Renal pelvis (tissue), 12 donors: ENCODE data around the gene BCAS3. TPM values are rescaled to one million over a fixed set of nuclear protein-coding genes. Genes with fewer than 3 reads are reported as not detected.

ENCODE experiments used
- DNase-seq: peaks from one replicate; pipeline ENCODE4 v3.0.0-alpha.2; 2013
- long read RNA-seq, 16 experiments: transcript quantifications; one replicate each; lab custom pipeline, GENCODE V29; 2026
- polyA plus RNA-seq, 3 donors: library from polyadenylated mRNA; unstranded; fragments of 120-200 nt; gene quantifications; one replicate each; pipeline ENCODE4 v1.2.1, GENCODE V29; 2013; ENCODE audit not compliant: insufficient read length in 3 of 3

The BCAS3 gene
- 10 to 100 TPM; 30.1 to 34.5 (median 32.6) TPM for polyA plus RNA-seq
- long read RNA-seq, donor 1, full-length matches to known transcripts = 3 of 11 reads
- long read RNA-seq, donor 1, partial matches to known transcripts = 8 of 11 reads
- long read RNA-seq, donor 1, other reads (novel, unspliced or antisense) = 0 of 11 reads
- long read RNA-seq, donor 2, full-length matches to known transcripts = 5 of 15 reads
- long read RNA-seq, donor 2, partial matches to known transcripts = 10 of 15 reads
- long read RNA-seq, donor 2, other reads (novel, unspliced or antisense) = 0 of 15 reads
- long read RNA-seq, donor 3, full-length matches to known transcripts = 10 of 15 reads
- long read RNA-seq, donor 3, partial matches to known transcripts = 5 of 15 reads
- long read RNA-seq, donor 3, other reads (novel, unspliced or antisense) = 0 of 15 reads
- long read RNA-seq, donor 4, full-length matches to known transcripts = 4 of 14 reads
- long read RNA-seq, donor 4, partial matches to known transcripts = 10 of 14 reads
- long read RNA-seq, donor 4, other reads (novel, unspliced or antisense) = 0 of 14 reads
- long read RNA-seq, donor 5, full-length matches to known transcripts = 3 of 3 reads
- long read RNA-seq, donor 5, partial matches to known transcripts = 0 of 3 reads
- long read RNA-seq, donor 5, other reads (novel, unspliced or antisense) = 0 of 3 reads
- long read RNA-seq, donor 6, full-length matches to known transcripts = 6 of 11 reads
- long read RNA-seq, donor 6, partial matches to known transcripts = 5 of 11 reads
- long read RNA-seq, donor 6, other reads (novel, unspliced or antisense) = 0 of 11 reads
- long read RNA-seq, donor 7, full-length matches to known transcripts = 10 of 41 reads
- long read RNA-seq, donor 7, partial matches to known transcripts = 15 of 41 reads
- long read RNA-seq, donor 7, other reads (novel, unspliced or antisense) = 16 of 41 reads
- long read RNA-seq, donor 8, full-length matches to known transcripts = 3 of 3 reads
- long read RNA-seq, donor 8, partial matches to known transcripts = 0 of 3 reads
- long read RNA-seq, donor 8, other reads (novel, unspliced or antisense) = 0 of 3 reads
- long read RNA-seq, donor 9, full-length matches to known transcripts = 10 of 56 reads
- long read RNA-seq, donor 9, partial matches to known transcripts = 10 of 56 reads
- long read RNA-seq, donor 9, other reads (novel, unspliced or antisense) = 36 of 56 reads
- long read RNA-seq, donor 10, full-length matches to known transcripts = 11 of 77 reads
- long read RNA-seq, donor 10, partial matches to known transcripts = 6 of 77 reads
- long read RNA-seq, donor 10, other reads (novel, unspliced or antisense) = 60 of 77 reads
- long read RNA-seq, donor 11, full-length matches to known transcripts = 9 of 27 reads
- long read RNA-seq, donor 11, partial matches to known transcripts = 5 of 27 reads
- long read RNA-seq, donor 11, other reads (novel, unspliced or antisense) = 13 of 27 reads
- long read RNA-seq, donor 12, full-length matches to known transcripts = 10 of 95 reads
- long read RNA-seq, donor 12, partial matches to known transcripts = 7 of 95 reads
- long read RNA-seq, donor 12, other reads (novel, unspliced or antisense) = 78 of 95 reads
- long read RNA-seq, donor 13, full-length matches to known transcripts = 11 of 11 reads
- long read RNA-seq, donor 13, partial matches to known transcripts = 0 of 11 reads
- long read RNA-seq, donor 13, other reads (novel, unspliced or antisense) = 0 of 11 reads
- long read RNA-seq, donor 14 = 0 reads
- long read RNA-seq, donor 15 = 0 reads
- long read RNA-seq, donor 16, full-length matches to known transcripts = 11 of 19 reads
- long read RNA-seq, donor 16, partial matches to known transcripts = 8 of 19 reads
- long read RNA-seq, donor 16, other reads (novel, unspliced or antisense) = 0 of 19 reads

DNA sequence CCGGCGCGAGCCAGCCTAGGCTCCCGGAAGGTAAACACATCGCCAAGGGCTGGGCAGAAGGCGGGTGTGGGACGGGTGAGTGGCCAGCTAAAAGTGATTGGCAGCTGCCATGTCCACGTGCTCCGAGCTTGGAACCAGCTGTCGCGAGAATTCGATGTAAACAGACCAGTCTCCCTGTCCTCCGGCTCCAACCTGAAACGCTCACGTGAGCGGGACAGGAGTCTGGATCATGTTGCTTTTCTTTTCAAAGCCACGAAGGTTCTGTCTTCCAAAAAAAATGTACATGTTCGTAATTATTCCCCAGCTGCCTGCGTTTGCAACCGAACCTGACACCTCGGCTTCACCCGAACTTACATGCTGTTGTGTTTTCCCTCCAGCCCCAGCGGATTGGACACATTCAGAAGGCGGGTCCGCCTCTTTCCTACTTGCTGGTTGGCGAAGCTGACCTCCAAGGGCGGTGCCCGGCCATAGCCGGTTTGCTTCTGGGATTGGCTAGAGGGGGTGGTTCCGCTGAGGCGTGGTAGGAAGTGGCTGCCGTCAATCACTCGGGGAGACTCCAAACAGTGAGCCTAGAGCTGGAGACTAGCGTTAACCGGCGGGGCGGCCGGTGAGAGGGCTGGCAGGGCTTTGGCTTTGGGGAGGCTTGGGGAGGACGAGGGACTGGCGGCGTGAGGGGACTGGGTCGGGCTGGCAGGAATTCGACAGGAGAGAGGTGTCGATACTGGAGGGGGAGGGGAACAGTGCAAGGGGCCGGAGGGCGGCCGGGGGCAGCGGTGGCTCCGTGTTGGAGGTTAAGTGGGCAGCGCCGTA is at the start of gene BCAS3:
BCAS3 (plus strand) TSS at position 544 of the 810 bp plus-strand sequence.
- DNase-seq = peak; percentile 99

DNA sequence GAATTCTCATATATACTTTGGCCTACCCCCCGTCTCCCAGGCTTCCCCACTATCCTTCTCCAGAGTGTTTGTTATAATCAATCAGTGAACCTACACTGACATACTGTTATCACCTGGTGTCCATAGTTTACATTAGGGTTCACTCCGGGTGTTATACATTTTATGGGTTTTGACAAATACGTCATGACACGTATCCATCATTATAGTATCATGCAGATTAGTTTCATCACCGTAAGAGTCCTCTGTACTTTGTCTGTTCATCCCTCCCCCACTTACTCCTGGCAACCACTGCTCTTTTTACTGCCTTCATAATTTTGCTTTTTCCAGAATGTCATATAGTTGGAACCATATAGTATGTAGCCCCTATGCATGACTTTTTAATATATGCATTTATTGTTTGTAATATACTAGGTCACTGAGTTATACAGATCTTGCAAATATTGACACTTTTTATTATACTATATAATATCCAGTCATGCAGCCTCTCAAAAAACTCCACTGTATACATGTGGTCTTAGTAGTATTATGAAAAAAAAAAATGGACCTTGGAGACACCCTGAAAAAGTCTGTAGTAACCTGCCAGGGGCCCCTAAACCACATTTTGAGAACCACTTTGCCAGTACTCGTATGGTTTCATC is 49.3 kb upstream of the BCAS3 start:
- no peak for DNase-seq

DNA sequence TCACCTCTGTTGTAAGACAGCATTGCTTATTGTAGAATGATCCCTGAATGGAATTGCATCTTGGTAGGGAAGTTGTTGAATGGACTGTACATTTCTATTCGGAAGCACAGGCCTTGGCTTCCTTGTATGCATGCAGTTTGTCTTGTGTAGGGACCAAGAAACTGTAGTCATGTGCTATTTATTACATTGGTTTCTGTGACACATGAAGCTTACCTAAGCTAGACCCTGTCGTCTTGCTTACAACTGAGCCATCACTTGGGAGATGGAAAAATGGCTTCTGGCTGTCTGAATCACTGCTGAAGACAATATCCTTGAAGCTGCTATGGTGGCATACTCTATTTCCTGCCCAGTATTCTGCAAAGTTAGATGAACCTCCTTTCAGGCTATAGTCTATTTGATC is 48.5 kb upstream of the BCAS3 start:
- DNase-seq = no peak

DNA sequence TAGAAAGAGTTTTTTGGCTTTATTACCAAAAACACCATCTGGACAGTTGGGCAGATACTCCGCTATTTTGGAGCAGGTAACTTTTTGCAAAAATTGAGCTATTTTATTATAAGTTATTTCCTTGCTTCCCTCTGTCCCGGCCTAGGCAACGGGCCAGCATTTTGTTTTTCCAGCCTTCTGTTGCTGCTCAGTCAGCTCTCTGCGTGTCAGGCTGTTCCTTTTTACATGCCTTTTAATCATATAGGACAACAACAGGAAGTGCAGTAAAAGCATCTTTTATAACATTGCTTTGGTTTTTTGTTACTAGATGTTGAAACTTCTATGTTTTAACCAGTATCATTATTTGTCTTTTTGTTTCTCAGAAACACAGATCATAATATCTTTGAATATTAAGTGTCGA is 47.3 kb upstream of the BCAS3 start:
- DNase-seq = peak; percentile 28

DNA sequence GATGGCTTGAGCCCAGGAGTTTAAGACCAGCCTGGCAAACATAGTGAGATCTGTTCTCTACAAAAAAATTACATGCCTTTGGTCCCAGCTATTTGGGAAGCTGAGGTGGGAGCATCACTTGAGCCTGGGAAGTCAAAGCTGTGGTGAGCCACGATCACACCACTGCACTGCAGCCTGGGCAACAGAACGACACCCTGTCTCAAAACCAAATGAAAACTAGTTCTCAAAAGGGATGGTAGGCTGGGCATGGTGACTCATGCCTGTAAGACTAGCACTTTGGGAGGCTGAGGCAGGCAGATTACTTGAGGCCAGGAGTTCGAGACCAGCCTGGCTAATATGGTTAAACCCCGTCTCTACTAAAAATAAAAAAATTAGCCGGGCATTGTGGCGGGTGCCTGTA is 46.5 kb upstream of the BCAS3 start:
- no peak for DNase-seq

DNA sequence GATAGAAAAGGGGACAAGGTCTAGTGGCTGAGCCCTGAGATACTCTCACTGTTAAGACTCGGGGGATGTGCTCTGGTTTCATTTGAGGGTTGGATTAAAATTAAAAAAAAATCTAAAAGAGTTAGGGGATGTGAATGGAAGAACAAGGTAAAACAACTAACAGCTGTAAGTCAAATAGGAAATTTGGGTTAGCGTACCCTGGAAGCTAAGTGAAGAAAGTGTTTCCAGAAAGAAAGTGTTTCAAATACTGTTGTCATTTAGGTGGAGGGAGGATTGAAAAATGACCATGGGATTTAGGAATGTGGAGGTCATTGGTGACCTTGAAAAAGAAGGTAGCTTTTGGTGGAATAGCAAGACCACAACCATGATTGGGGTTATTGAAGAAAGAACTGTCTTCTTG is 40.0 kb upstream of the BCAS3 start:
- no peak for DNase-seq

DNA sequence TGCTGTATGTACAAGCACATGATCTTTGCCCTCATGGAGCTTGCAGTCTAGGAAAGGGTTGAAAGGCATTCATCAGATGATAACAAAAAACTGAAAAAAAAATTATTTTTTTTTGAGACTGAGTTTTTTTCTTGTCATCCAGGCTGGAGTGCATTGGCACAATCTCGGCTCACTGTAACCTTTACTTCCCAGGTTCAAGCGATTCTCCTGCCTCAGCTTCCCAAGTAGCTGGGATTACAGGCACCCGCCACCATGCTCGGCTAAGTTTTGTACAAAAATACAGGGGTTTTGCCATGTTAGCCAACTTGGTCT is 38.7 kb upstream of the BCAS3 start:
- no peak for DNase-seq

DNA sequence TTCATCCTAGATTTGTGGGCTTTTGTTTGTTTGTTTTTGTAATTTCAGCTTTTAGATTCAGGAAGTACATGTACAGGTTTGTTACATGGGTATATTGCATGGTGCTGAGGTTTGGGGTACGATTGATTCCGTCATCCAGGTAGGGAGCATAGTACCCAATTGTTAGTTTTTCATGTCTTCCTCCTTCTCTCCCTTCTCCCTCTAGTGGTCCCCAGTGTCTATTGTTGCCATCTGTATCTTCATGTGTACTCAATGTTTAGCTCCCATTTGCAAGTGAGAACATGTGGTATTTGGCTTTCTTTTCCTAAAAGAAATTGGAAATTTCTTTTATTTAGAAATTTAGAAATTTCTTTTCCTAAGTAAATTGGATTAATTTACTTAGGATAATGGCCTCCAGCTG is 37.1 kb upstream of the BCAS3 start:
- DNase-seq = no peak

DNA sequence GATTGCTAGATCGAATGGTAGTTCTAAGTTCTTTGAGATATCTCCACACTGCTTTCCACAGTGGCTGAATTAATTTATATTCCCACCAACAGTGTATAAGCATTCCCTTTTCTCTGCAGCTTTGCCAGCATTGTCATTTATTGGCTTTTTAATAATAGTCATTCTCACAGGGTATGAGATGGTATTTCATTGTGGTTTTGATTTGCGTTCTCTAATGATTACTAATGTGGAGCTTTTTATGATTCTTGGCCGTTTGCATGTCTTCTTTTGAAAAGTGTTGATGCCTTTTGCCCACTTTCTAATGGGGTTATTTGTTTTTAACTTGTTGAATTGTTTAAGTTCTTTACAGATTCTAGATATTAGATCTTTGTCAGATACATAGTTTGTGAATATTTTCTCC is 36.5 kb upstream of the BCAS3 start:
- no peak for DNase-seq

DNA sequence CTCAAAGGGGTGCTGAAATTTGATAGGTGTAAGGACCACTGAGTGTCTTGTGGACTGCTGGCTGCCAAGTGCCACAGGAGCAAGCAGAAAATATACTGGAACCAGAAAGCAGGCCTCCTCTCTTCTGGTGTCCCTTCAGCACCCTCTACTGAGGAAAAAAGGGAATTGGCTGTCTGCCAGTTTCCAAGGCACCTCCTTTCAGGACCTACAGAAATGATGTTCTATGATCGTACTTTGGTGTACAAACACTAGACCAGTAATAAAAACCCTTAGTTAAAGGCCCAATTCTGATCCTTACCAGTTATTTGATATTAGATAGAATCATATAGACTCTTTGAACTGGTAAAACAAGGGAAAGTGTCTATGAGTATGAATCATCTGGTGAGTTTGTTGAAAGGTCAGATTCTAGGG is 35.8 kb upstream of the BCAS3 start:
- DNase-seq = peak; percentile 84

DNA sequence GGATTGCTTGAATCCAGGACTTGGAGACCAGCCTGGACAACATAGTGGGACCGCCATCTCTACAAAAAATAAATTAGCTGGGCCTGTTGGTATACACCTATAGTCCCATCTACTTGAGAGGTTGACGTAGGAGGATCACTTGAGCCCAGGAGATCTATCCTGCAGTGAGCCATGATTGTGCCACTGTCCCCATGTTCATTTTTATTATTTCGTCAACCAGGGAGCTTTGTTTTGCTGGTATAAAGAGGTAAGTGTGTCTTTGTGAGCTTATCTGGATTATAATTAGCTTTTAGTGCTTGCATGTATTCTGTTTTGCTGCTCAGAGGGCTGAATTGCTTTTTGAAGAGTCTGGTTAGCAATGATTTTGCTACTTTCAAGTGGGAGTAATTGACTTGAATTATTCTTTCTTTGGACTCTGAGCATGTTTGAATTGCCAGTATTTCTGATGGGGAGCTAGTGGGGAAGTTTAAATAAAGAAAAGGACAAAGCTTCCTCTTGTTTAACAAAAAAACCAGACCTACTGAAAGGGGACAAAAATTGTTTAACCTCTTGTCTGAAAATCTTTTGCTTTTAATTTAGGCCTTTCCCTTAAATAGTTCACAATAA is 31.6 kb upstream of the BCAS3 start:
- no peak for DNase-seq

DNA sequence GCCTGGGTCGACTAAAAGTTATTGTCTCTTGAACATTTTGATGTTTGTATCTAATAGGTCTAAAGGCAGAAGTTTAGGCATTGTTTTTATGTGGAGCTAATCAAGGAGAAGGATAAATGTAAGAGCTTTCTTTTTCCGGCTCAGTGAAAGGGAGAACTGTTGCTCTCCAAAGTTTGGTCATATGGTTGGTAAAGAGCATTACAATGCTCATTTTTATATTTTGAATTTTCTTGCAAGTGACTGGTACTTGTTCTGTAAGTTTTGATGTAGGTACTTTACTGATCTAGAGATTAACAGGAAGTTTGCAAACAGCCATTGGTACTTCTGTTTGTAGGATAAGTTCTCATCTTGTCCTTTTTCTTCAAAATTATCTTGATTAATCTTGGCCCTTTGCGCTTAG is 30.9 kb upstream of the BCAS3 start:
- DNase-seq = peak; percentile 10

DNA sequence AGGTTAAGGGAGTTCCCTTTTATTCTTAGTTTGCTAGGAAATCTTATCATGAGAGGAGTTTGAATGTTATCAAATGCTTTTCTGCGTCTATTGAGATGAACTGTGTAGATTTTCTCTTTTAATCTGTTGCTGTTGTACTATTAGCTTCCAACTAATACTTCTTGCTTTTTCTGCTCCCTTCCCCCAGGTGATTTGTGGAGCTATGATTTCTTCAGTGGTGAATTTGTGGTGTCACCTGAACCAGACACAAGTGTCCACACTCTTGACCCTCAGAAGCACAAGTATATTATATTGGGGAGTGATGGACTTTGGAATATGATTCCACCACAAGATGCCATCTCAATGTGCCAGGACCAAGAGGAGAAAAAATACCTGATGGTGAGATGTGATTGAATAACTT is 29.9 kb upstream of the BCAS3 start:
- DNase-seq = no peak

DNA sequence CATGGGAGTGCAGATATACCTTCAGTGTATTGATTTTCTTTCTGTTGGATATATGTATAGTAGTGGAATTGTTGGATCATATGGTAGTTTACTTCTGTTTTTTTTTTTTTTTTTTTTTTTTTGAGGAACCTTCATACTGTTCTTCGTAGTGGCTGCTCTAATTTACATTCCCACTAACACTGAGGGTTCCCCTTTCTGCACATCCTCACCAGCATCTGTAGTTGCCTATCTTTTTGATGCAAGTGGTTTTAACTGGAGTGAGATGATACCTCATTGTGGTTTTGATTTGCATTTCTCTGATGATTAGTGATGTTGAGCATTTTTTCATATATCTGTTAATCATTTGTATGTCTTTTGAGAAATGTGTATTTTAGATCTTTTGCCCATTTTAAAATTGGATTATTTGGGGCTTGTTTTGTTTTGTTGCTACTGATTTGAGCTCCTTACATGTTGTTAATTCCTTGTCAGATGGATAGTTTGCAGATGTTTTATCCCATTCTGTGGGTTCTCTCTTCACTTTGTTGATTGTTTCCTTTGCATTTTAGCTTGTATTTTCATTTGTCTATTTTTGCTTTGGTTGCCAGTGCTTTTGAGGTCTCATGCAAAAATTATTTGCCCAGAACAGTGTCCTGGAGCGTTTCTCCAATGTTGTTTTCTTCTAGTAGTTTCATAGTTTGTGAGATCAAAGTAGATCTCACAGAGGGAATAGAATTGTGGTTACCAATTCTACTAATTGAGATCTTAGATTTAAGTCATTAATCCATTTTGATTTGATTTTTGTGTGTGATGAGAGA is 25.0 kb upstream of the BCAS3 start:
- DNase-seq = no peak

DNA sequence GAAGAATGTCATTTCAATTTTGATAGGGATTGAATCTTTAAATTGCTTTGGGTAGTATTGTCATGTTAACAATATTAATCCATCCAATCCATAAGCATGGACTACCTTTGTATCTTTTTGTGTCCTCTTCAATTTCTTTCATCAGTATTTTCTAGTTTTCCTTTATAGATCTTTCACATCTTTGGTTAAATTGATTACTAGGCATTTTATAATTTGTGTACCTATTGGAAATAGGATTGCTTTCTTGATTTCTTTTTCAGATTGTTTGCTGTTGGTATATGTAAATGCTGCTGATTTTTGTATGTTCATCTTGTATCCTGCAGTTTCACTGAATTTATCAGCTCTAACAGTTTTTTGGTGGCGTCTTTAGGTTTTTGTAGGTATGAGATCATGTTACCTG is 24.1 kb upstream of the BCAS3 start:
- DNase-seq = no peak

DNA sequence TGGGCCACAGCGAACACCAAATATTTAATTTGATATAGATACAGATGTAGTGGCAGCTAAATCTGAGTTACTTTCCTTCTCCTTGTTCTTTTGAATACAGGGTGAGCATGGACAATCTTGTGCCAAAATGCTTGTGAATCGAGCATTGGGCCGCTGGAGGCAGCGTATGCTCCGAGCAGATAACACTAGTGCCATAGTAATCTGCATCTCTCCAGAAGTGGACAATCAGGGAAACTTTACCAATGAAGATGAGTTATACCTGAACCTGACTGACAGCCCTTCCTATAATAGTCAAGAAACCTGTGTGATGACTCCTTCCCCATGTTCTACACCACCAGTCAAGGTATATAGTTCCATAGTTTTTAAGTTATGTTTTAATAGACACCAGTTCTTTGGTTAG is 21.2 kb upstream of the BCAS3 start:
- no peak for DNase-seq

DNA sequence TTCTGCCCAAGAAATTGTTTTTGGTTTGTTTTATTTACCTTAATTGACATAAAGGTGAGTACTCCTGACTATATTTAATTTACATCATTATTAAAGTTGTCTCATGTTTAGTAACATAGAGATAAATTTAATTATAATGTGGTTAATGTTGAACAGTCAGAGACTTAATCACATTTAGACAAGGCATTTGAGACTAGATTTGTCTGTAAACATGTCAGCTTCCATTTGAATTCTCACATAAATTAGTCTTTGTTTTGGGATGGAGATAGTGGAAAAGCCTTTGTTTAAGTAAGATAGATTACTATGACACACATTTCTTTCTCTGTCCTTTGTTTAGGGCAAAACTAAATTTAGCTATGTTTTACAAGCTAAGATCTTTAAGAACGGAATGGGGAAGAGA is 18.5 kb upstream of the BCAS3 start:
- DNase-seq = no peak

DNA sequence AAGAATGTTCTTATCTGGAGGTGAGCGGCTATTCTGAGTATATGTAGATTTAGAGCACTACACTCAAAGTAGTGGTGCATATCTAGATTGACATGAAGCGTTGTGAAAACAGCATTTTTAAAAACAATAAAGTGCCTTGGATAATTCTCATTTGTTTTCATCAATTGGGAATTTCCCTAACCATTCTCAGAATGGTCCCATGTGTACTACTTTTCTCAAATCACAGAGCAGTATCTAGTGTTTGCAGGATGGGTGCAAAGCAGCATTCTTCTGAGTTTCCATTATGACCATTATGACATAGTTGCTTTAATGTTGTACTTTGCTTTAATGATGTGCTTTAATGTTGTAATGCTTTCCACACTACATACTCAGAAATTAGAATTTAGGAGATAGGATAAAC is 16.2 kb upstream of the BCAS3 start:
- no peak for DNase-seq
